NOMO-1 treated with DMSO at 0.1 percent for 48 hours (cell line): ENCODE results near the gene HS3ST3A1.
A peak's percentile ranks its signal among the peaks of the same experiment; 100 is the strongest.

Experiments used
- DNase-seq: peaks from one replicate; lab custom pipeline; 2025; ENCODE audit not compliant: unreplicated experiment; lab: John Stamatoyannopoulos, UW

HS3ST3A1 gene

GRCh38 chr17:13598353-13599167 lies 3.2 kb downstream of the HS3ST3A1 start:
- DNase-seq = no peak

- peak; percentile 36 for DNase-seq
Observed at GRCh38 chr17:13597723-13598347, 3.9 kb downstream of the HS3ST3A1 start.

GRCh38 chr17:13596241-13596923 lies 5.3 kb downstream of the HS3ST3A1 start:
- DNase-seq = no peak

- DNase-seq = no peak
Observed at GRCh38 chr17:13595599-13595899, 6.2 kb downstream of the HS3ST3A1 start.

GRCh38 chr17:13594762-13595598 lies 6.7 kb downstream of the HS3ST3A1 start:
- DNase-seq = peak; percentile 75

GRCh38 chr17:13594310-13594709 lies 7.4 kb downstream of the HS3ST3A1 start:
- DNase-seq = peak; percentile 7

- DNase-seq = no peak
Observed at GRCh38 chr17:13593757-13594156, 8.0 kb downstream of the HS3ST3A1 start.

GRCh38 chr17:13593021-13593751 lies 8.5 kb downstream of the HS3ST3A1 start:
- DNase-seq = no peak

GRCh38 chr17:13592427-13592826 lies 9.3 kb downstream of the HS3ST3A1 start:
- DNase-seq = no peak

- no peak for DNase-seq
Observed at GRCh38 chr17:13590441-13590840, 11.3 kb downstream of the HS3ST3A1 start.

GRCh38 chr17:13589658-13590057 lies 12.1 kb downstream of the HS3ST3A1 start:
- no peak for DNase-seq

- DNase-seq = no peak
Observed at GRCh38 chr17:13587487-13588338, 14.0 kb downstream of the HS3ST3A1 start.

GRCh38 chr17:13584701-13585080 lies 17.0 kb downstream of the HS3ST3A1 start:
- DNase-seq = no peak

GRCh38 chr17:13583996-13584700 lies 17.6 kb downstream of the HS3ST3A1 start:
- no peak for DNase-seq

GRCh38 chr17:13582776-13583547 lies 18.8 kb downstream of the HS3ST3A1 start:
- DNase-seq = peak; percentile 65

- DNase-seq = peak; percentile 23
Observed at GRCh38 chr17:13581925-13582324, 19.8 kb downstream of the HS3ST3A1 start.

- DNase-seq = no peak
Observed at GRCh38 chr17:13580790-13581189, 20.9 kb downstream of the HS3ST3A1 start.
